GM12878 (cell line): ENCODE results near the gene SPDYE3. TPM values are rescaled to one million over a fixed set of nuclear protein-coding genes. Genes with fewer than 3 reads are reported as not detected.
A peak's percentile ranks its signal among the peaks of the same experiment; 100 is the strongest.
"Not testable (repeated sequence)": the region's sequence is repeated elsewhere in the genome, so short reads cannot be mapped to it uniquely, and the experiment has no call there.

Experiments
- ATAC-seq: fragments of 200-7000 bp; cut with Tn5 transposase; 3 replicates; pipeline ENCODE4 v1.9.1; 2020; ENCODE audit warnings: mild to moderate bottlenecking, moderate library complexity
- BruUV-seq: library from RNA; stranded (reverse); fragments of 400-500 nt; replicated peaks from 2 replicates; lab custom pipeline; 2021; lab: Mats Ljungman, UMichigan
- CTCF ChIA-PET: fragments of 300-600 bp; sonication (Branson Sonifier 250); formaldehyde crosslinking; extraction: SDS; loops from one replicate; lab custom pipeline; 2021; ENCODE audit warnings: inconsistent platforms; lab: Yijun Ruan, JAX
- POLR2A ChIA-PET: fragments of 350-600 bp; formaldehyde crosslinking; extraction: SDS; loops from one replicate; lab custom pipeline; 2021; ENCODE audit warnings: inconsistent platforms; lab: Charles Lee
- RAD21 ChIA-PET: fragments of 300-600 bp; sonication (Branson Sonifier 250); formaldehyde crosslinking; loops from one replicate; lab custom pipeline; 2023; ENCODE audit warnings: antibody characterized with exemption; ENCODE audit not compliant: unreplicated experiment; lab: Charles Lee
- SMC1A ChIA-PET: fragments of 300-600 bp; sonication (Branson Sonifier 250); formaldehyde crosslinking; loops from one replicate; lab custom pipeline; 2023; ENCODE audit not compliant: unreplicated experiment, uncharacterized antibody; lab: Charles Lee
- DNase-seq: peaks from one replicate; pipeline ENCODE4 v3.0.0-alpha.2; 2011; ENCODE audit warnings: low read depth, low spot score
- FAIRE-seq: peaks from 3 replicates; lab custom pipeline; 2011; peaks lifted over from hg19 to GRCh38; lab: Jason Lieb, UNC
- H2AFZ ChIP-seq: 2 replicates; pipeline ENCODE4 v1.6.0; 2011; ENCODE audit warnings: low read depth, low read length, control low read depth; ENCODE audit not compliant: control insufficient read depth
- H3K27ac ChIP-seq: 2 replicates; pipeline ENCODE4 v1.5.1; 2011; ENCODE audit warnings: control low read depth; ENCODE audit not compliant: control insufficient read depth, insufficient read depth
- H3K27me3 ChIP-seq, 2 experiments: replicated peaks in 1 of 2; 2 replicates each; pipeline versions ENCODE4 v1.6.0 to v1.6.1; 2011; ENCODE audit warnings: low read length in 1 of 2; ENCODE audit not compliant: control insufficient read depth in 2 of 2, insufficient read depth in 2 of 2
- H3K36me3 ChIP-seq, 2 experiments: 2 replicates each; pipeline ENCODE4 v1.5.1; 2011; ENCODE audit warnings: low read length in 1 of 2; ENCODE audit not compliant: control insufficient read depth in 2 of 2, insufficient read depth in 2 of 2
- H3K4me1 ChIP-seq: 2 replicates; pipeline ENCODE4 v1.6.1; 2011; ENCODE audit warnings: mild to moderate bottlenecking, low read length, moderate library complexity, mixed read lengths; ENCODE audit not compliant: control insufficient read depth, insufficient read depth
- H3K4me2 ChIP-seq: 2 replicates; pipeline ENCODE4 v1.6.0; 2011; ENCODE audit warnings: control low read depth; ENCODE audit not compliant: control insufficient read depth, insufficient read depth
- H3K4me3 ChIP-seq: fragments of 200-600 bp; sonication (generic); 2 replicates; pipeline ENCODE4 v1.5.1; 2016
- H3K79me2 ChIP-seq: 2 replicates; pipeline ENCODE4 v1.6.0; 2011; ENCODE audit warnings: low read length; ENCODE audit not compliant: control insufficient read depth, insufficient read depth
- H3K9ac ChIP-seq: 2 replicates; pipeline ENCODE4 v1.8.0; 2011; ENCODE audit warnings: low read length, control low read depth, mixed read lengths; ENCODE audit not compliant: control insufficient read depth, insufficient read depth
- H3K9me3 ChIP-seq: replicated peaks from 3 replicates; pipeline ENCODE4 v1.5.1; 2011; ENCODE audit warnings: mild to moderate bottlenecking, low read length; ENCODE audit not compliant: control insufficient read depth, insufficient read depth
- H4K20me1 ChIP-seq: 2 replicates; pipeline ENCODE4 v1.6.0; 2011; ENCODE audit not compliant: control insufficient read depth, insufficient read depth
- BHLHE40 ChIP-seq, 2 experiments: fragments of 450-650 bp in 1 of 2; IDR thresholded peaks; 2 replicates each; pipeline ENCODE4 v1.6.1; 2011 to 2017; ENCODE audit warnings: low read depth in 2 of 2, borderline replicate concordance in 1 of 2, improper control_type of control experiment in 1 of 2, low read length in 1 of 2, mild to moderate bottlenecking in 1 of 2
- DPF2 ChIP-seq: fragments of 450-650 bp; IDR thresholded peaks from 2 replicates; pipeline ENCODE4 v1.6.1; 2017; ENCODE audit warnings: mild to moderate bottlenecking
- IKZF2 ChIP-seq, 2 experiments: fragments of 450-650 bp; IDR thresholded peaks; 2 replicates each; pipeline ENCODE4 v1.6.1; 2017; ENCODE audit warnings: mild to moderate bottlenecking in 2 of 2, moderate library complexity in 2 of 2
- NR2F1 ChIP-seq: fragments of 450-650 bp; conservative IDR thresholded peaks from 2 replicates; pipeline ENCODE4 v1.6.1; 2017; ENCODE audit warnings: mild to moderate bottlenecking
- WGBS: methylation state at CpG from one replicate; pipeline ENCODE4 v1.1.6; 2016; ENCODE audit warnings: low lambda C conversion rate; ENCODE audit not compliant: insufficient replicate concordance, insufficient coverage; ENCODE audit errors: missing lambda C conversion rate; 5-methylcytosine and 5-hydroxymethylcytosine counted together
- in situ Hi-C: fragments of 300-500 bp; cut with MboI; formaldehyde crosslinking; loops from 9 replicates; pipeline ENCODE4 v1.14.3; 2018; ENCODE audit warnings: mixed read lengths
- intact Hi-C: fragments of 100-400 bp; cut with micrococcal nuclease; formaldehyde crosslinking; loops from one replicate; pipeline ENCODE4 v1.14.2; 2022; ENCODE audit not compliant: unreplicated experiment
- polyA plus RNA-seq, 11 experiments: library from polyadenylated mRNA; depleted of rRNA in 4 of 11; unstranded in 6 of 11; stranded (reverse) in 5 of 11; fragments of >200 nt; fragmentation: Nextera tagmentation in 4 of 11; fragmentation: Illumina TruSeq in 1 of 11; extraction: Ambion mirVana in 4 of 11; extraction: Trizol in 1 of 11; gene quantifications; 1 replicate in 1 of 11; 2 replicates in 10 of 11; pipeline versions ENCODE4 v1.2.1 to v1.2.3, GENCODE V29; 2011 to 2016; ENCODE audit warnings: inconsistent platforms in 2 of 11, missing spikeins in 2 of 11, low read depth in 1 of 11
- total RNA-seq, 4 experiments: library from RNA; depleted of rRNA in 3 of 4; stranded (reverse); fragments of >200 nt in 3 of 4; fragmentation: Illumina TruSeq in 1 of 4; extraction: Trizol in 1 of 4; gene quantifications; 2 replicates each; pipeline versions ENCODE4 v1.2.1 to v1.2.3, GENCODE V29; 2013 to 2021

SPDYE3 gene
- total and polyA plus RNA-seq, 10 of the 15 experiments (the other 5 are each of a cell fraction or from before 2014, with no cell fraction given), result 0.03 to 9.4 (median 1.4) TPM; not detected in 4

GRCh38 chr7:100269306-100270045, 38.0 kb upstream of the SPDYE3 start:
- SMC1A ChIA-PET, result interaction anchor here (1.5 kb wide), 1 partner anchor 23 kb away, joined by 3 read pairs; no protein-coding TSS in a partner anchor
- RAD21 ChIA-PET, H3K4me1 ChIP-seq, FAIRE-seq, CTCF ChIA-PET, intact Hi-C loops: not testable (repeated sequence)
- ATAC-seq, result peak; percentile 9; the same call in 2 of the 3 replicates
- TSS peak; percentile 7 for BruUV-seq
- TF ChIP-seq BHLHE40 (IDR thresholded peaks at IDR 0.05; ENCODE audit: borderline replicate concordance in 1 of 2, low read depth in 2 of 2, low read length in 1 of 2), result peak in 1 of 2 experiments; percentile 27; a peak in 1 of 4 replicates
- 0 out of 4 replicates have a peak, but pooled peaks of 1 of the 2 experiments have one; percentile 23 for TF ChIP-seq IKZF2 (IDR thresholded peaks at IDR 0.05)
- peak; percentile 49; the same call in 1 of the 2 replicates for TF ChIP-seq DPF2
- peak; percentile 96 for TF ChIP-seq NR2F1
- TF ChIP-seq, all 136 proteins: peak for 4; not testable (repeated sequence) for 132
- in situ Hi-C loops, H3K9me3 ChIP-seq, H3K27me3 ChIP-seq, H2AFZ ChIP-seq, H3K4me3 ChIP-seq, H3K4me2 ChIP-seq, H3K9ac ChIP-seq, H3K36me3 ChIP-seq, H3K79me2 ChIP-seq, DNase-seq, H4K20me1 ChIP-seq, H3K27ac ChIP-seq: not testable (repeated sequence)
- WGBS, result 85% methylated on average over 14 of the region's 14 CpGs
- POLR2A ChIA-PET, result interaction anchor here (0.6 kb wide), 1 partner anchor 27 kb away, joined by 4 read pairs; no protein-coding TSS in a partner anchor
